ENCODE measurements around the gene TP53I13.

DNA sequence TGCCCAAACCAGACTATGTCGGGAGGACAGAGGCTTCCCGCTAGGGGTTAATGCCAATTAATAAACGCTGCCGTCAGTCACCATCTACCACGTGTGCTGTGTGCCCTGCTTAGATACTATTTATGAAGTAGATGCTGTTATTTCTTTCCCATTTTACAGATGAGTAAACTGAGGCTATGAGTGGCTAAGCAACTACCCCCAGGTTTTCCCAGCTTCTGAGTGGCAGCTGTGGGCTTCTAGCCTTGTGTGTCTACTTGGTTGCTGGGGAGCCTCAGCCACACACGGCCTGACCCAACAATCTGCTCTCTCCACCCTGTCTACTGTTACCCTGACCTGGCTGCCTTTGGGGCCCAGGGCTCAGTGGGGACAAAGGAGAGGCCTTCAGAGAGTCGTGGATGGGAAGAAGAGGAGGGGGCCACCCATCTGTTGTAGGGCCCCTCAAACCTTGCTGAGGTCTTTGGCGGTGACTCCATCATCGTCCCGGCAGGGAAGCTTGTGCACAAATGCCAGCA lies 13.8 kb downstream of the TP53I13 start:
- TF ChIP-seq CTCF (IDR thresholded peaks at IDR 0.05) (no peak), POLR2A (IDR thresholded peaks at IDR 0.05) (no peak)
